Measurements from ENCODE around the gene USP24. TPM values are rescaled to one million over a fixed set of nuclear protein-coding genes. Genes with fewer than 3 reads are reported as not detected.

USP24 gene
- total RNA-seq, 1 experiment from 2014 or later: 35.3 TPM

DNA sequence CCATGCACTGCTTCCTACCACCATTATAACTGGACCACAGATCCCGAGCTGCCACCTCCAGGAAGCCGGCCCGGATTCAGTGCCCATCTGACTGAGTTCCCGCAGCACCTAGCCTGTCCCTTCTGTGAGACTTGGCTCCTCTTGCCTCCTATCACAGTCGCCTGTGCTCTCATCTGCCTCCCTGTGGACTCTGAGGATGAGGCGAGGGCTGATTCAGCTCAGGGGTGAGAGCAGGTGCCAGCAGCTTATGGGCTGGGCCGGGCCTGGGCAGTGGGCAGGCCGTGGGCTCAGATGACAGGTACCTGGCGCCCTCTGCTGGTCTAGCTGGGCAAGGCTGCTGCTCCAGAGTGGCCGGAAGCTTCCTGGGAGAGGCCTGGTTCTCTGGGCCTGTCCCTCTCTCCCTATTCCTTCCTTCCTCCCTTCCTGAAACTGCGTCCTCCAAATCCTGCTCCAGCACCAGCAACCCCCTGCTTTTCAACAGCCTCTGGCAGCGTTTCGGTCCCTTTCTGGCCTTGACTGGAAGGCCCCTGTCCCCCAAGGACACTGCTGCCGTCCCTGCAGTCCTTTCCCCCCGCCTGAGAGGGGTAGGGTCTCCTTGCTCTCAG is 193.1 kb downstream of the USP24 start:
- Histone ChIP-seq H2BK5ac (ENCODE audit: insufficient read length, low read length) (no peak overlapping the region), H2AK5ac (ENCODE audit: insufficient read length, low read length) (no peak overlapping the region), H2BK12ac (ENCODE audit: insufficient read length, low read depth, low read length) (no peak overlapping the region), H2AFZ (ENCODE audit: low read length) (peak overlapping the region; percentile 65), H2BK15ac (ENCODE audit: low read depth, low read length) (no peak overlapping the region), H3K79me2 (ENCODE audit: insufficient read depth, low read length) (no peaks in the 10 kb centered on the region), H3T11ph (ENCODE audit: low read length) (no peak overlapping the region), H3K79me1 (ENCODE audit: insufficient read depth, low read depth, low read length, poor library complexity, severe bottlenecking) (no peaks in the 10 kb centered on the region), H4K8ac (replicated peaks; ENCODE audit: insufficient read length, low read depth, low read length) (no peak overlapping the region), H2BK120ac (ENCODE audit: low read depth, low read length, poor library complexity, severe bottlenecking) (no peak overlapping the region), H3K27me3 (ENCODE audit: insufficient read depth, low read length) (no peaks in the 10 kb centered on the region), H4K5ac (ENCODE audit: insufficient read length, low read depth, low read length) (no peak overlapping the region), H3K18ac (ENCODE audit: insufficient read length, low read depth, low read length) (peak overlapping the region; percentile 59), H3K4ac (ENCODE audit: low read depth, low read length) (no peak overlapping the region), H3K23ac (ENCODE audit: insufficient read length, low read depth, low read length) (no peak overlapping the region), H3K9me3 (ENCODE audit: control insufficient read depth, low read depth, low read length) (no peaks in the 10 kb centered on the region), H3K27ac (ENCODE audit: insufficient read length, low read depth, low read length) (no peak overlapping the region), H3K4me1 (ENCODE audit: insufficient read depth, low read length) (peaks cover 4% of the 10 kb centered on the region; the same call in 1 of the 2 replicates), H3K23me2 (ENCODE audit: insufficient read length, low read depth, low read length, poor library complexity, severe bottlenecking) (no peaks in the 10 kb centered on the region), H4K91ac (ENCODE audit: insufficient read length, low read depth, low read length) (no peak overlapping the region), H4K20me1 (ENCODE audit: control insufficient read depth, insufficient read depth, insufficient read length) (no peaks in the 10 kb centered on the region), H3K9ac (ENCODE audit: extremely low read depth, insufficient read length, low read length) (no peak overlapping the region), H3K14ac (ENCODE audit: insufficient read depth, low read length) (peak overlapping the region; percentile 33; the same call in 1 of the 2 replicates), H2BK20ac (ENCODE audit: low read depth, low read length, poor library complexity, severe bottlenecking) (no peak overlapping the region), H3K4me2 (ENCODE audit: insufficient read depth, insufficient read length, low read length) (no peak overlapping the region), H3K56ac (ENCODE audit: insufficient read length, low read depth, low read length) (no peak overlapping the region)
- Mint-ChIP-seq H3K9me3 (peaks cover 0 to 6% of the 10 kb centered on the region in 2 experiments), H3K27me3 (ENCODE audit: low read depth) (peaks cover 6% of the 10 kb centered on the region), H3K4me1 (peaks cover 20 to 44% of the 10 kb centered on the region in 2 experiments), H3K4me3 (no peak overlapping the region), H3K27ac (peak overlapping the region in 1 of 3 experiments; percentile 94; a peak in 3 of 7 replicates), H3K36me3 (ENCODE audit: insufficient read depth in 1 of 3, low read depth in 3 of 3) (peaks cover 0 to 6% (median 0%) of the 10 kb centered on the region in 3 experiments; a peak in 3 of 7 replicates)
- peak; percentile 99 for TF ChIP-seq CTCF (conservative IDR thresholded peaks at IDR 0.05)
- DNase-seq: peak; percentile 99
- WGBS (ENCODE audit: extremely low coverage, insufficient read length, low lambda C conversion rate): no CpG with 5 or more reads among the region's 15 CpGs

Data from H9 (cell line).